ENCODE results near the gene RNF133. TPM values are rescaled to one million over a fixed set of nuclear protein-coding genes. Genes with fewer than 3 reads are reported as not detected.

Gene RNF133
- total RNA-seq, 1 donor = 0.54 TPM

DNA sequence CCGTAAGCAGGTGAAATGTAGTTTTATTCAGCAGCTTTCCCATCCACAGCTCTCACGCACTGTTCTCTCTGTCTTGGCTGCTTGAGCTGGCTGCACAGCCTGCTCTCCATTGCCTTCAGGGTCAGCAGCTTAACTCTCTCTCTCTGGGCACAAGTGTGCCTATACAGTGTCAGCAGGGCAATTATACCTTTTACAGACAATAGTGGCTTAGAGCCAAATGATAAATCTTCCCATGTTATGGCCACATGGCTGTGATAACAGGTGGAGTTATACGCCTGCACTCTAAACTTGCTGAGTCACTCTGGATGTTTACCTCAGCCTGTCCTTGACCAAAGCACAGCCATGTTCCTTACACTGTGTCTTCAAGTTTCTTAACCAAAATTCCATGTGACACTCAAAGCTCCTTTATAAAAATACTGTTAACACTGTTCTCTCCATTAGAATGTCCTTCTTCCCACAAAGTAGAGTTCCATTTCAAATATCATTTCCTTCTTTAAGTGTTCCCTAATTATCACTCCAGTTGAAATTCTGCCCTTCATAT lies 6.1 kb downstream of the RNF133 start:
- TF ChIP-seq CTCF (IDR thresholded peaks at IDR 0.05; ENCODE audit: insufficient read depth, low read length) = no peak
- H3K4me3 ChIP-seq (ENCODE audit: low read depth, low read length) = no peak overlapping the region
- no peak for DNase-seq (ENCODE audit: low read depth)

DNA sequence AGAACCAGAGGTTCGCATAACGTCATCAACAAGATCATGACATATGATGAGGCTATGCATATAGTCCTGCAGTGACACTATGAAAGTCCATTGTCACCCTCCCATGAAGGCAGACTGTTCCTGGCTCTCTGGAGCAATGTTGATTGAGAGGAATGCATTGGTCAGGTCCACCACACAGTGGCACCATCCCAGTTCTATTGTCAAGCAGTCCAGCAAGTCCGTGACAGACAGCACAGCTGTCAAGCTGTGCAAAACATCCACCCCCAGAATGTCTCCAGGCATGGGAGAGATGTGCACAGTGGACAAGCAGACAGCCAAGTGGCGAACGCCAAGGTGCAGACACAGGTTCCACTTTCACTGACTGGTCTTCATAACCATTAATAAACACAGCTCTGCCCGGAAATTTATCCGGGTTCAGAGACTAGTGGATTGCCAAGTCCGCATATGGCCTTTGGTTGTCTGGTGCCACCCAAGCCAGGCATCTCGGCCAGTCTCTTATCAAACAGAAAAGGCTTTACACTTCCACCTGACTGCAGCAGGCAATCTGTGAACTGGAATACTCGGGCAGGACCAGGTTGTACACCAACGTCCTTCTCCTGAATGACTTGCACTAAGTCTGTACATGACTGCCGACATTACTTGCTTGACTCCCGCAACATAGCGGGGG lies 7.2 kb downstream of the RNF133 start:
- no peak overlapping the region for H3K4me3 ChIP-seq (ENCODE audit: low read depth, low read length)
- no peak for DNase-seq (ENCODE audit: low read depth)
- no peak for TF ChIP-seq CTCF (IDR thresholded peaks at IDR 0.05; ENCODE audit: insufficient read depth, low read length)

- no peak for TF ChIP-seq CTCF (IDR thresholded peaks at IDR 0.05; ENCODE audit: insufficient read depth, low read length)
- DNase-seq (ENCODE audit: low read depth) = no peak
- H3K4me3 ChIP-seq (ENCODE audit: low read depth, low read length) = no peak overlapping the region
These were observed 9.4 kb downstream of the RNF133 start for GRCh38 chr7:122689346-122690109.

- H3K4me3 ChIP-seq (ENCODE audit: low read depth, low read length) = no peak overlapping the region
- no peak for DNase-seq (ENCODE audit: low read depth)
- TF ChIP-seq CTCF (IDR thresholded peaks at IDR 0.05; ENCODE audit: insufficient read depth, low read length) = no peak
These were observed 10.4 kb downstream of the RNF133 start for GRCh38 chr7:122688400-122688998.

GRCh38 chr7:122686360-122686878 lies 12.5 kb downstream of the RNF133 start:
- no peak for DNase-seq (ENCODE audit: low read depth)
- TF ChIP-seq CTCF (IDR thresholded peaks at IDR 0.05; ENCODE audit: insufficient read depth, low read length) = no peak
- H3K4me3 ChIP-seq (ENCODE audit: low read depth, low read length) = no peak overlapping the region

GRCh38 chr7:122684504-122684903 lies 14.4 kb downstream of the RNF133 start:
- no peak for DNase-seq (ENCODE audit: low read depth)
- no peak for TF ChIP-seq CTCF (IDR thresholded peaks at IDR 0.05; ENCODE audit: insufficient read depth, low read length)
- H3K4me3 ChIP-seq (ENCODE audit: low read depth, low read length) = no peak overlapping the region

Measured in fibroblast of the aortic adventitia (primary cell).